IMR-90 (cell line): ENCODE data around the gene ARHGAP31. TPM values are rescaled to one million over a fixed set of nuclear protein-coding genes. Genes with fewer than 3 reads are reported as not detected.

ENCODE experiments used
- ATAC-seq: fragments of 200-7000 bp; cut with Tn5 transposase; 2 replicates; pipeline ENCODE4 v1.9.1; 2020; ENCODE audit warnings: low read depth, mild to moderate bottlenecking, moderate library complexity
- BruUV-seq: library from RNA; stranded (reverse); fragments of 400-500 nt; replicated peaks from 2 replicates; lab custom pipeline; 2021; lab: Mats Ljungman, UMichigan
- CTCF ChIA-PET: fragments of 300-600 bp; formaldehyde crosslinking; extraction: SDS; loops from one replicate; lab custom pipeline; 2021; ENCODE audit warnings: antibody characterized with exemption; lab: Yijun Ruan, JAX
- POLR2A ChIA-PET: fragments of 300-600 bp; sonication (Branson Sonifier 250); formaldehyde crosslinking; loops from one replicate; lab custom pipeline; 2022; ENCODE audit warnings: antibody characterized with exemption; ENCODE audit not compliant: unreplicated experiment; lab: Charles Lee
- DNase-seq: peaks from one replicate; pipeline ENCODE4 v3.0.0; 2013
- H2AFZ ChIP-seq: replicated peaks from 2 replicates; pipeline ENCODE3; 2013; ENCODE audit warnings: low read length, mild to moderate bottlenecking; ENCODE audit not compliant: poor library complexity
- H2AK5ac ChIP-seq: 2 replicates; pipeline ENCODE4 v1.6.1; 2013; ENCODE audit warnings: low read depth, low read length, inconsistent platforms
- H2AK9ac ChIP-seq: replicated peaks from 2 replicates; pipeline ENCODE3; 2013; ENCODE audit warnings: mild to moderate bottlenecking, low read depth, low read length, moderate library complexity; ENCODE audit not compliant: poor library complexity
- H2BK120ac ChIP-seq: 2 replicates; pipeline ENCODE4 v1.6.1; 2013; ENCODE audit warnings: low read depth, low read length, inconsistent platforms
- H2BK15ac ChIP-seq: 3 replicates; pipeline ENCODE4 v1.6.1; 2013; ENCODE audit warnings: low read depth, low read length, inconsistent platforms
- H2BK20ac ChIP-seq: 2 replicates; pipeline ENCODE4 v1.6.1; 2013; ENCODE audit warnings: low read depth, mild to moderate bottlenecking, inconsistent platforms, low read length, moderate library complexity
- H2BK5ac ChIP-seq: 2 replicates; pipeline ENCODE4 v1.6.1; 2013; ENCODE audit warnings: mild to moderate bottlenecking, low read depth, low read length, inconsistent platforms; ENCODE audit not compliant: poor library complexity, severe bottlenecking
- H3K14ac ChIP-seq: replicated peaks from 2 replicates; pipeline ENCODE4 v1.6.1; 2013; ENCODE audit warnings: low read depth, low read length, inconsistent platforms
- H3K18ac ChIP-seq: 2 replicates; pipeline ENCODE4 v1.6.1; 2013; ENCODE audit warnings: low read depth, low read length, control low read depth
- H3K23ac ChIP-seq: 2 replicates; pipeline ENCODE4 v1.6.1; 2013; ENCODE audit warnings: low read depth, low read length, inconsistent platforms
- H3K27ac ChIP-seq: 2 replicates; pipeline ENCODE4 v1.5.1; 2013; ENCODE audit warnings: mild to moderate bottlenecking, control low read depth, low read length; ENCODE audit not compliant: insufficient read depth
- H3K27me3 ChIP-seq: 2 replicates; pipeline ENCODE4 v1.6.1; 2013; ENCODE audit warnings: low read length; ENCODE audit not compliant: control insufficient read depth, insufficient read depth
- H3K36me3 ChIP-seq: 2 replicates; pipeline ENCODE4 v1.6.1; 2013; ENCODE audit warnings: low read length, mixed read lengths; ENCODE audit not compliant: control insufficient read depth, insufficient read depth
- H3K4ac ChIP-seq: 2 replicates; pipeline ENCODE4 v1.6.1; 2013; ENCODE audit warnings: low read depth, low read length, inconsistent platforms
- H3K4me1 ChIP-seq: 2 replicates; pipeline ENCODE4 v1.6.1; 2013; ENCODE audit warnings: low read length, mixed read lengths; ENCODE audit not compliant: control insufficient read depth, insufficient read depth
- H3K4me2 ChIP-seq: 2 replicates; pipeline ENCODE4 v1.6.1; 2013; ENCODE audit warnings: low read depth, mild to moderate bottlenecking, control low read depth, low read length, moderate library complexity
- H3K4me3 ChIP-seq: 2 replicates; pipeline ENCODE4 v1.5.1; 2013; ENCODE audit warnings: low read depth, mild to moderate bottlenecking, control low read depth, low read length, moderate library complexity; ENCODE audit not compliant: insufficient read depth
- H3K56ac ChIP-seq: 2 replicates; pipeline ENCODE4 v1.6.1; 2013; ENCODE audit warnings: low read length, inconsistent platforms; ENCODE audit not compliant: insufficient read depth; ENCODE audit errors: extremely low read depth
- H3K79me1 ChIP-seq, 2 experiments: 2 replicates each; pipeline ENCODE4 v1.6.1; 2013; ENCODE audit warnings: low read length in 2 of 2, inconsistent platforms in 1 of 2, low read depth in 1 of 2
- H3K9ac ChIP-seq: 2 replicates; pipeline ENCODE4 v1.6.1; 2013; ENCODE audit warnings: low read depth, low read length, control low read depth
- H3K9me1 ChIP-seq: 2 replicates; pipeline ENCODE4 v1.6.1; 2013; ENCODE audit warnings: low read length, inconsistent platforms; ENCODE audit not compliant: insufficient read depth
- H3K9me3 ChIP-seq: 2 replicates; pipeline ENCODE4 v1.6.1; 2013; ENCODE audit warnings: low read length; ENCODE audit not compliant: control insufficient read depth, insufficient read depth
- H4K20me1 ChIP-seq: 2 replicates; pipeline ENCODE4 v1.6.1; 2013; ENCODE audit warnings: low read length, inconsistent platforms; ENCODE audit not compliant: insufficient read depth
- H4K5ac ChIP-seq: 2 replicates; pipeline ENCODE4 v1.6.1; 2013; ENCODE audit warnings: mild to moderate bottlenecking, low read depth, low read length, control low read depth
- H4K8ac ChIP-seq, 2 experiments: 2 replicates each; pipeline ENCODE4 v1.6.1; 2013; ENCODE audit warnings: low read depth in 2 of 2, low read length in 2 of 2, control low read depth in 1 of 2, inconsistent platforms in 1 of 2
- H4K91ac ChIP-seq: 2 replicates; pipeline ENCODE4 v1.6.1; 2013; ENCODE audit warnings: low read depth, low read length, inconsistent platforms; ENCODE audit not compliant: insufficient read depth
- ELK1 ChIP-seq: fragments of 150-350 bp; IDR thresholded peaks from 2 replicates; pipeline ENCODE4 v1.6.1; 2016; ENCODE audit warnings: low read depth, mild to moderate bottlenecking, low read length, moderate library complexity, borderline replicate concordance
- FOS ChIP-seq: fragments of 150-350 bp; IDR thresholded peaks from 2 replicates; pipeline ENCODE4 v1.6.1; 2016; ENCODE audit warnings: low read depth, low read length
- RCOR1 ChIP-seq: IDR thresholded peaks from 2 replicates; pipeline ENCODE4 v1.6.1; 2012; ENCODE audit warnings: mild to moderate bottlenecking, low read length, improper control_type of control experiment; ENCODE audit not compliant: insufficient replicate concordance
- WGBS, 2 experiments: methylation state at CpG; one replicate each; pipeline versions ENCODE4 v1.1.5 to v1.1.7; 2013; ENCODE audit warnings: missing lambda C conversion rate in 2 of 2; ENCODE audit not compliant: insufficient read length in 1 of 2; ENCODE audit errors: extremely low coverage in 2 of 2; 5-methylcytosine and 5-hydroxymethylcytosine counted together
- dilution Hi-C: fragments of 300-500 bp; cut with HindIII; formaldehyde crosslinking; loops from one replicate; pipeline ENCODE4 v1.14.3; 2018; ENCODE audit warnings: low sequenced_read_pairs; ENCODE audit not compliant: unreplicated experiment
- in situ Hi-C: fragments of 300-500 bp; cut with MboI; formaldehyde crosslinking; loops from 3 replicates; pipeline ENCODE4 v1.14.3; 2019; ENCODE audit warnings: low sequenced_read_pairs, inconsistent platforms, mixed read lengths
- intact Hi-C: fragments of 100-400 bp; cut with micrococcal nuclease; formaldehyde crosslinking; loops from 2 replicates; pipeline ENCODE4 v1.10.0; 2022
- polyA plus RNA-seq, 3 experiments: library from polyadenylated mRNA; depleted of rRNA; stranded (reverse); fragments of >200 nt; gene quantifications; 2 replicates each; pipeline ENCODE4 v1.2.3, GENCODE V29; 2012; ENCODE audit warnings: low replicate concordance in 1 of 3
- total RNA-seq: library from RNA; depleted of rRNA; stranded (reverse); fragments of >200 nt; gene quantifications from 2 replicates; pipeline ENCODE4 v1.2.3, GENCODE V29; 2012

The ARHGAP31 gene
- total and polyA plus RNA-seq, 2 of the 4 experiments (the other 2 are of a cell fraction): 6.6 to 7.7 TPM

GRCh38 chr3:119409844-119410243 is 115.7 kb downstream of the ARHGAP31 start:
- Histone ChIP-seq H2AK5ac (no peak overlapping the region), H4K8ac (no peak overlapping the region), H2AK9ac (no peak overlapping the region), H3K9ac (no peak overlapping the region), H3K23ac (no peak overlapping the region), H3K56ac (no peak overlapping the region), H3K4me2 (no peak overlapping the region), H2AFZ (no peak overlapping the region), H3K4me3 (no peak overlapping the region), H2BK15ac (no peak overlapping the region), H3K4me1 (peaks cover 4% of the 10 kb centered on the region), H4K20me1 (no peaks in the 10 kb centered on the region), H3K18ac (no peak overlapping the region), H3K27me3 (no peaks in the 10 kb centered on the region), H4K91ac (no peak overlapping the region), H3K9me3 (no peaks in the 10 kb centered on the region), H3K9me1 (peaks cover 11% of the 10 kb centered on the region; the same call in 1 of the 2 replicates), H2BK5ac (no peak overlapping the region), H3K79me1 (peaks cover 2 to 12% of the 10 kb centered on the region in 2 experiments; a peak in 1 of 4 replicates), H3K27ac (no peak overlapping the region), H3K14ac (no peak overlapping the region), H4K5ac (no peak overlapping the region), H3K4ac (no peak overlapping the region), H3K36me3 (peaks cover 21% of the 10 kb centered on the region), H2BK120ac (no peak overlapping the region), H2BK20ac (no peak overlapping the region)
- dilution Hi-C loops: no loop called here
- peak; percentile 38 for DNase-seq
- no CpG with 5 or more reads among the region's 1 CpG for WGBS, 2 experiments
- CTCF ChIA-PET: no interaction called here
- TF ChIP-seq ELK1 (no peak), FOS (no peak), RCOR1 (no peak)
- intact Hi-C loops: no loop called here
- BruUV-seq: no TSS peak
- in situ Hi-C loops: no loop called here
- ATAC-seq: peak; percentile 75
- POLR2A ChIA-PET: no interaction called here
